SKM-1 treated with dmso at 0.1 percent for 144 hours (cell line): Measurements from ENCODE around the gene MRPL33.

Source experiments
- DNase-seq: peaks from one replicate; lab custom pipeline; 2025; ENCODE audit not compliant: unreplicated experiment; lab: John Stamatoyannopoulos, UW

The MRPL33 gene

DNA sequence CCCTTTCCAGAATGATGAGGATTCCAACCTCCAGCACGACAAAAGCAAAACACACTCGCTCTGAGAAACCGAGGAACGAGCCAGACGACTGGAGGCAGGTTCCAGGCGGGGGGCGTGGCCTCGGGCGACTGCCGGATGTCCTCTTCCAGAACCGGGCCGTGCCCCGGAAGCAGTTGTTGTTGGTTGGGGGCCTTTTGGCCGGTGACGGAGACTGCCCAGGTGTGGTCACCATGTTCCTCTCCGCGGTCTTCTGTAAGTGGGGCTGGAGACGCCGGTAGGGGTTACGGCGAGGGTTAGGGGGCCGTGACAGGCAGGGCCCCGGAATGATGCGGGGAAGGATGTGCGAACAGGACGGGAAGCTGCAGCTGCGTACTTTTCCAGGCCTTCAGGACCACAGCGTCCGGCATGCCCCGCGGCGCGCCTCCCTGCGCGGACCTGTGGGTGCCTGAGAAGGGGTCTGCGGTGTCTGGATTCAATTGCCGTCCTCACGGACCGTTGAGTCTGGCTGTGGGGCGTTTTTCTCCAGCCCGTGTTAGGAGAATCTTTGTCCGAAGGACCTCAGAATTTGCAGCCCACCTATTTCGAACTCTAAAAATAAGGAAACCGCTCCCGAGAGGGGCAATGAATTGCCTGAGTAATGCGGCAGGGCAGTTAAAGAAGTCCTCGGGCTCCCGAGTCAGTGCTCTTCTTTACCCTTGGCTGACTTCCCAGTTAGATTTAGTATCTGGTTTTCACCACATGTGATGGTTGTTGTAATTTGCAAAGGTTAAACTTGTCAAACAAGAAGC, at the start of gene MRPL33:
TSS of gene MRPL33 (plus strand) at position 172 of the 788 bp plus-strand sequence. CDS start at position 231, 59 bp downstream.
- DNase-seq = peak; percentile 79

DNA sequence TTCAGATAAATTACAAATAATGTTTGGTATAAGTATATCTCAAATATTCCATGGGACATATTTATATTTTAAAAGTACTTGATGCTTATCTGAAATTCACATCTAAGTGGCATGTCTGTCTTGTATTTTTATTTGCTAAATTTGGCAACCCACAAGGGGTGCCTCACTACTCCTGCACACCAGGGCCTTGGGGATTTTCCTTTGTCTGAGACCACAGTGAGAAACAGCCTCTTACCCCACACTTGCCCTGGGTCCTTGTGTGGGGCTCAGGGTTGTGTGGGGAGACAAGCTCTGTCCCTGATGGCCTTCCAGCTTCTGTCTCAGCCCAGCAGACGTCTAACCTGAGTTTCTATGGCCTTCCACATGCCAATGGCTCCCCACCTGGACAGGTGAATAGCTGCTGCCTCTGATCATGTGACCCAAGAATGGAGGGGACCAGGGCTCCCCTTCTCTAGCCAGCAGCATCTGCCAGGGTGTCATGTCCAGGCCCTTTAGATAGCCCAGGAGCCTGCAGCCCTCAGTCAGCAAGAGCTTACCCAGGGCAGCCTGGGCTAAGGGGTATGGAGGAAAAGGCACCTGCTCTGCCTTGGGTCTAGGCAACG, 49.5 kb upstream of the MRPL33 start:
- no peak for DNase-seq

DNA sequence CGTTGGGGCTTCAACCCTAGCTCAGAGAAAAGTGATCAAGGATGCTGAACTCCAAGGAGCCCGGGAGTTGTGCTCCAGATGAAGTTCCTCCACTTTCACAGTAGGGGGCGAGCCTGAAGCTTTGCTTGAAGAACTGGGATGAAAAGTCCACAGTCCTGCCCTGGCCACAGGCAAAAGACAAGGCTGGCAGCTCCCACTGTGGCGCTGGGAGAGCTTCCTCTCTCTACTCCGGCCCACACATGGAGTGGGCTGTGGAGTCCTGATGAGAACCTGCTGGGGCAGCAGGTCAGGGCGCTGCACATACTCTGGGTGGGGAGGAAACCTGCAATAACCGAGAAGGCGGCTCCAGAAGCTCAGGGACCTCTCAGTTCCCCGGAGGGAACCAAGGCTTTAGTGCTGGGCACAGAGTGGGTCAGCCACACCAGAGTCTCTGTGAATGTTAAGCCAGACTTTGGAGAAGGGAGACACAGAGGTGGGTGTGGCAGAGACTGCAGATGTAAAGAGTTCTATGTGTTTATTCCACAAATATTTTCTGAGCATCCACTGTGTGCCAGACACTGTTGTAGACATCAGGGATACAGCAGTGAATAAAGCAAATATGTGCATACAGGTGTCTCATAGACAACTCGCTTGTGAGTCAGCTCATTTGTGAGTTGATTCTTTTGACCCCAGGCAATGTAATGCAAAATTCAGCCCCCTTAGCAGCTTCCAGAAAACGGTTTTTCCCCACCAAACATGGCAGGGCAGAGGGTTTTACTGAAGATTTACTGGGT, 48.0 kb upstream of the MRPL33 start:
- peak; percentile 63 for DNase-seq

- DNase-seq = no peak
These were observed 47.3 kb upstream of the MRPL33 start for GRCh38 chr2:27724191-27724590.

DNA sequence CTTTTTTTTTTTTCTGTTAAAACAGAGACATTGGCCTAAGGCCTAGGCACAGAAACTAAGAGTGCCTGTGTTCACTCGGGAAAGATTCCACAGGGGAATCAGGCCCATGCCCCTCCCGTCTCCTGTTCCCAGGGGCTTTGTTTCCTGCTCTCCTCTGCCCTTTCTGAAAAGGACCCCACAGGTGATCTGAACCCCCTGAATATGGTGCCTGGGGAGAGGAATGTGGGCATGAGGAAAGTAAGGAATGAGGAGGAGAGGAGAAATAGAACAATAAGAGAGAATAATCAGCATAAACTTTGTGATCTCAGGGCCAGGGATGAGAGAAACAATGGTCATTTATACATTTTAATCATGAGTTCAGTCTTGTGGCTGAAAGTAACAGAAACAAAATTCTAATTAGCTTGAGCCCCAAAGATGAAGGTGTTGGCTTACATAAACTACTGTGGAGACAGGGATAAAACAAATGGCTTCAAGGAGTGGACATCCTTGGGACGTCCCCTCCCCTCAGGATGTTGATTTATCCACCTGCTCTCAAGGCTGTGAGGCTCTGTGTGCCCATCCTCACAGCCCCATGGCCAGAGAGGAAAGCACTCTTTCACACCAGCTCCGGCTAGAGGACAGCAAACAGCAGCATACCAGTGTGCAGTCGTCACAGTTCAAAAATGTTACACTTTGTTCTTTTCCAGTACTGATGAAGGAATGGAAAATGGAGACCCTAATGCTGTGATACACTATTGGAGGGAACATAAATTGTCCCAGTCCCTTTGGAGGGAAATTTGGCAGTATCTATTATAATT, 46.4 kb upstream of the MRPL33 start:
- no peak for DNase-seq

DNA sequence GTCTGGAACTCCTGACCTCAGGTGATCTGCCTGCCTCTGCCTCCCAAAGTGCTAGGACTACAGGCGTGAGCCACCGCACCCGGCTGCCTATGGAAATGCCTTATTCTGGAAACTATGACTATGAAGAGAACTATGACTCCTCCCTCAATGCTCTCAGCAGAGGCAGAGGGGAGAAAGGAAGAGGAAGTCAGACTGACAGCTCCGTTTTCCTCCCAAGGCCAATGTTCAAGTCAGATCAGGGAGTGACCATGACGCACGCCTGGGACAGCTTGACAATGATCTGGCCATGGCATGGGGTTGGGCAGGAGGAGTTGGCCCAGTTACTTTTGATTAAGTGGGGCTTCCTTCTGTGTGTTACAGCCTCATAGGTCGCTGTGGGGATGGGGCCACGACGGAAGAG, 44.3 kb upstream of the MRPL33 start:
- no peak for DNase-seq

DNA sequence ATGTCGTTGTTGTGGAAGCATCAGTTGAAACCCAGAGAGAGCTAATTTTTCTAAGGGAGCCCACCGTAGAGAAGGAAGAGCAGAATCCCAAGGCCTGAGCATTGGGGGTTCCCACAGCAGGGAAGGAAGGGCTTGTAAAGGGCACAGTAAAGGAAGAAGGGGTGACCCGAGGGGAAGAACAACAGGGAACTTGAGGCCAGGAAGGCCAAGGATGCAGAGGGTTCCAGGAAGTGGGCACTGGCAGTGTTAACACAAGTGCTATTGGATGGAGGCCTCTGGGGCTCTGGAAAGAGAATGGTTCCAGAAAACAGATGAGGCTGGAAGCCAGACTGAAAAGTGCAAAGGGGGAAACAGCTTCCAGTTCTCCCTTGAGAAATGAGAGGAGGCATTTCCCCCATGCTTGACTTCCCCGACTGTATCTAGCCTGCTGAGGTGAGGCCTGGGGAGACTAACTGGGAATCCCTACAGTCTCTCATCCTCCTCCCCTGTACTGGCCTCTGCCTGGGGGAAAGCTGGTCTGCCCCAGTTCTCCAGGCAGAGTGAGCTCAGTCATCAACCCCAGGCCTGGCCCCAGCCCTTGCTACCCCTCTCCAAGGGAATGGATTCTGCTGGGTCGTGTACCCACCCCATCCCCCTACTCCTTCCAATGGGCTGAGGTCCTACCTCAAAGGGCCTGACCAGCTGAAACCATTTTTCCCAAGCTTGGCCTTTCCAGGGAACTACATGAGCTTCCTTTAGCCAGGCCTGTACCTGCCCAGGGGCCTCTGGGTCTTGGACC, 43.2 kb upstream of the MRPL33 start:
- no peak for DNase-seq

DNA sequence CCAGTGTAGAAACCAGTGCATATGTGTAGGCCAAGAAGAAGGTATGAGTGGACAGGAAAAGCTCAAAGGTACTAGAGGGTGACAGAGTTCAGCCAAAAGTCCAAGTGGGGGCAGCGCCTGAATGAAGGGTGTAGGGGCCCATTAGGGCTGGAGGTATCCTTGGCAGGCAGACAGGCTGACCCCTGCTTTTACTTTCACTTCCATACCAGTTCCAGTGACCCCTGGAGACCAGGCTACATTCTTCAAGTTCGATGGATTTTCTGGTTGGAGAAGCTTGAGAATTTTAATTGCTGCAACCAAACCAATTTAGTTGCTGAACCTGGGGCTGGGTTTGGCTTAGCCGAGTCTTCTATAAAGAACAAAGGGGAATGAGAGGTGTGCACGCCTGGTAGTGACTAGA, 42.3 kb upstream of the MRPL33 start:
- no peak for DNase-seq

DNA sequence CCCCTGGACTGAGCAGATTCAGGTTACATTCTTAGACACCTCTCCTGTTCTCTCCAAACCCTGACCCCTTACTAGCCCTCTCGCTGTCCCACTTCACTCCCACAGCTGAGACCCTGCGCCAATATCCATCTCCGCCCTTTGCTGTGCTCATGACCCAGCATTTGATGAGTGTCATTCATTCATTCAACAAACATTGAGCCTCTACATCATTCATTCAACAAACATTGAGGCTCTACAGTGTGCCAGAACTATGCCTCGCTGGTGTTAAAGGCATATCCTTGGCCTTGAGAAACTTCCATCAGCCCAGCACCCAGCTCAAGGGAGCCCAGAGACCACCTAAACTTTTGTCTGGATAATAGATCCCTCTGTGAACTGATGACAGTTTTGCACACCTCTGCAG, 41.9 kb upstream of the MRPL33 start:
- no peak for DNase-seq

- DNase-seq = no peak
These were observed 41.3 kb upstream of the MRPL33 start for GRCh38 chr2:27730261-27730662.

- no peak for DNase-seq
These were observed 40.4 kb upstream of the MRPL33 start for GRCh38 chr2:27730980-27731691.

DNA sequence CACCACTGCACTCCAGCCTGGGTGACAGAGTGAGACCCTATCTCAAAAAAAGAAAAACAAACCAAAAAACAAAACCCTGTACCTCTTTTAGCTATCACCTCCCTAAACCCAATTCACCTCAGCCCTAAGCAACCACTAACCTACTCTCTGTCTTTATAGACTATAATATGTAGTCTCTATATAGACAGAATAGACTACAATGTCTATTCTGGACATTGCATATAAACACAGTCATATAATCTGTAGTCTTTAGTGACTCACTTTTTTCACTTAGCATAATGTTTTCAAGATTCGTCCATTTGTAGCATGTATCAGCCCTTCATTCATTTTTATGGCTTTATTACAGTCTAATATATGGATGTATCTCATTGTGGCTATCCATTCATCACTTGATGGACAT, 37.2 kb upstream of the MRPL33 start:
- DNase-seq = no peak

- no peak for DNase-seq
These were observed 36.1 kb upstream of the MRPL33 start for GRCh38 chr2:27735263-27735904.

GRCh38 chr2:27736031-27736889, 35.3 kb upstream of the MRPL33 start:
- no peak for DNase-seq

DNA sequence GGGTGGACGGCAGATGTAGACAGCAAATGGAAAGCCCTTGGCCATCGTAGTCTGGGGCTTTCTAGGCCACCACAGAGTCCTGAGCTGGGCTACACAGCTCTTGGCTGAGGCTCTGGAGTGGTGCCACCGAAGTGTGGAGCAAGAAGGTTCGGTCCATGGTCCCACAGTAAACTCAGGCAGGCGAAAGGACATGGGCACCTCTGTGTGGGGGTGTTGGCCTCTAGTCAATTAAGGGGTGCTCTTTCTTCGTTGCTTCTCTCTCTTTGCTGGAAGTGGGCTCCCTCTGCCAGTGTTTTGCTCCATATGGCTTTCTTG, 34.7 kb upstream of the MRPL33 start:
- no peak for DNase-seq

- no peak for DNase-seq
These were observed 33.7 kb upstream of the MRPL33 start for GRCh38 chr2:27737676-27738348.

DNA sequence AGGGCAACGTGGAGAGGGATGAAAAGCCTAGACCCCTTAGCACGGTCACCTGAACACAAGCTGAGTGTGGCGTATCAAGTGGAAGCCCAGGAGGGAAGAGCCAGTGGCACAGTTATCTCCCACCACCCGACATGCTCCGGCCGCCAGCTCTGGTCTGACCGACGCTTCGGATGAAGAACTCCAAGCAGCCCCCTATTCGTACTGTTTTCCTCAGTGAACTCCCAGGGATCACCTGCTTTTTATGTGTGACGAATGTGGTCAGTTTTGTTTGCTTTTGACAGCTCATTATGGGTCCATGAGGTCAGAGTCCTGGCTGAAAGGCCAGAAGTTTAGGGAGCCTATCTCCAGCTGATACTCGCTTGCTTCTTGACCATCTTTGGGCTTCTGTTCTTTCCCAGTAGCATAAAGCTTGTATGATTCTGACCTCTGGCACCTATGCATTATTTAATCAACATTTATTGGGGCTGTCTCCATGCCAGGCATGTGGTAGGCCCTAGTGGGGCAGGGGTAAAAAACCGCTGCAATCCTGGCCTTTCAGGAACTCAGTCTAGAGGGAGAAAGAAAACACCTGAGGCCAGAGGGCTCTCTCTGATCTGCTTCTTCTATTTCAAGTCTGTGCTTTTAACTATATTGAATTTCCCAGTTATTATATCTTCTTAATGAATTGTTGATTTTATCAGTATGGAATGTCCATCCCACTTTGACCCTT, 33.0 kb upstream of the MRPL33 start:
- no peak for DNase-seq

DNA sequence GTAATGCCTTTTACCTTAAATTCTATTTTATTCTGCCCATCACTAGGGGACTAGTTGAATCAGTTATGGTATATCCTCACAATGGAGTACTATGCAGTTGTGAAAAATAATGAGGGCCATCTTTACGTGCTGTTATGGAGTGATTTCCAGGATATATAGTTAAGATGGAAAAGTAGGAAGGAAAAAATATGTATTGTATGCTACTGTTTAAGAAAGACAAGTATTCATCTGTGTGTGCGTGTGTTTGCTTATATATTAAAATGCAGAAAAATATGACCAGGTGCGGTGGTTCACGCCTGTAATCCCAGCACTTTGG, 32.5 kb upstream of the MRPL33 start:
- DNase-seq = no peak
